ENCODE measurements around the gene TECPR2. TPM values are rescaled to one million over a fixed set of nuclear protein-coding genes. Genes with fewer than 3 reads are reported as not detected.

Gene TECPR2
- total and polyA plus RNA-seq, 2 of the 13 experiments (the other 11 are each of a cell fraction or from before 2014, with no cell fraction given): 3.5 to 5.7 TPM

DNA sequence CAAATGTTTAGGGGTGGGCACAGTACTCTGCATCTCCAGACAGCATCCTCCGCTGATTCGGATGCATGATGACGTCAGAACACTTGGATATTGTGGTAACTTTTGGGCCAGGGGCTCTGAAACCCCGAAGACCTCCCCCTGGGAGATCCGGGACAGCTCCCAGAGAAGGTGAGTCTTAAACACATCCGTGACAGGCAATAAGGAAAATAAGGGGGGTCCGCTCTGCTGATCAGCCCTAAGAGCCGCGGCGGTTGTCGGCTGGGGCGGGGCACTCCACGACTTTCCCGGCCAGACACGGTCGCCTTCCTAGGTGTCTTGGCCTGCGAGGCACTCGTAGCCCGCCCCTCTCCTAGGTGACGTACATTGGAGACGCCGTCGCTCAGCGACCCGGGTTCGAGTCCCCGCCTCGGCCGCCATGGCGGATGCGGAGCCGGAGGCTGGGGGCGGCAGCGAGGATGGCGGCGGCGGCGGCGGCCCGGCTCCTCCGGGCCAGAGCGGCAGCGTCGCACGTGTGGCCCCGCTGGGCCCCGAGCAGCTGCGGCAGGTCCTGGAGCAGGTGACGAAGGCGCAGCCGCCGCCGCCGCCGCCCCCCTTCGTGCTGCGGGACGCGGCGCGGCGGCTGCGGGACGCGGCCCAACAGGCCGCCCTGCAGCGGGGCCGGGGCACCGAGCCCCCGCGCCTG, 43.2 kb upstream of the TECPR2 start, which contains the start of gene ZNF839 (continued):
- no peak for TF ChIP-seq ZNF646 (CRISPR knock-in tag; IDR thresholded peaks at IDR 0.05)
- 0 out of 2 replicates have a peak, but pooled peaks have one; percentile 61 for TF ChIP-seq E2F2 (CRISPR knock-in tag; IDR thresholded peaks at IDR 0.05; ENCODE audit: borderline replicate concordance)
- TF ChIP-seq MED1 (CRISPR knock-in tag; IDR thresholded peaks at IDR 0.05): peak; percentile 72
- no peak for TF ChIP-seq ZNF431 (CRISPR knock-in tag; IDR thresholded peaks at IDR 0.05; ENCODE audit: borderline replicate concordance, low read depth)
- no peak for TF ChIP-seq MXD4 (CRISPR knock-in tag; IDR thresholded peaks at IDR 0.05)
- TF ChIP-seq, protein P1, sequence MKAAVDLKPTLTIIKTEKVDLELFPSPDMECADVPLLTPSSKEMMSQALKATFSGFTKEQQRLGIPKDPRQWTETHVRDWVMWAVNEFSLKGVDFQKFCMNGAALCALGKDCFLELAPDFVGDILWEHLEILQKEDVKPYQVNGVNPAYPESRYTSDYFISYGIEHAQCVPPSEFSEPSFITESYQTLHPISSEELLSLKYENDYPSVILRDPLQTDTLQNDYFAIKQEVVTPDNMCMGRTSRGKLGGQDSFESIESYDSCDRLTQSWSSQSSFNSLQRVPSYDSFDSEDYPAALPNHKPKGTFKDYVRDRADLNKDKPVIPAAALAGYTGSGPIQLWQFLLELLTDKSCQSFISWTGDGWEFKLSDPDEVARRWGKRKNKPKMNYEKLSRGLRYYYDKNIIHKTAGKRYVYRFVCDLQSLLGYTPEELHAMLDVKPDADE (CRISPR knock-in tag; IDR thresholded peaks at IDR 0.05): no peak
- peak; percentile 71; the same call in 1 of the 2 replicates for TF ChIP-seq ZNF788 (CRISPR knock-in tag; IDR thresholded peaks at IDR 0.05; ENCODE audit: borderline replicate concordance)
- TF ChIP-seq SALL2 (CRISPR knock-in tag; IDR thresholded peaks at IDR 0.05): peak; percentile 72; the same call in 1 of the 2 replicates
- TF ChIP-seq PAXIP1 (CRISPR knock-in tag; conservative IDR thresholded peaks at IDR 0.05): no peak
- no peak for TF ChIP-seq ZNF432 (CRISPR knock-in tag; IDR thresholded peaks at IDR 0.05; ENCODE audit: borderline replicate concordance)
- no peak for TF ChIP-seq ZNF746 (CRISPR knock-in tag; IDR thresholded peaks at IDR 0.05)
